NT2/D1 (cell line): Measurements from ENCODE around the gene ZBTB11.

Experiments
- SUZ12 ChIP-seq: IDR thresholded peaks from 2 replicates; pipeline ENCODE4 v1.6.1; 2011; ENCODE audit not compliant: insufficient read length, insufficient read depth; ENCODE audit errors: extremely low read depth
- YY1 ChIP-seq: IDR thresholded peaks from 2 replicates; pipeline ENCODE4 v1.6.1; 2011; ENCODE audit not compliant: insufficient read length, insufficient read depth
- ZNF274 ChIP-seq: IDR thresholded peaks from 2 replicates; pipeline ENCODE4 v1.6.1; 2011; ENCODE audit warnings: mild to moderate bottlenecking, low read depth, low read length

- TF ChIP-seq ZNF274 = no peak
- TF ChIP-seq YY1 = no peak
- TF ChIP-seq SUZ12 = no peak
Observed at GRCh38 chr3:101603184-101603583, 73.7 kb downstream of the ZBTB11 start.
